GM12872 (cell line): ENCODE measurements around the gene PEX14.

ENCODE experiments used
- CTCF ChIP-seq: IDR thresholded peaks from 3 replicates; pipeline ENCODE4 v1.5.1; 2011; ENCODE audit warnings: low read depth, mild to moderate bottlenecking, low read length, moderate library complexity; ENCODE audit not compliant: insufficient read depth

The PEX14 gene

GRCh38 chr1:10657088-10657847, 182.5 kb downstream of the PEX14 start:
- TF ChIP-seq CTCF, result no peak

GRCh38 chr1:10658396-10659066, 183.8 kb downstream of the PEX14 start:
- TF ChIP-seq CTCF, result no peak

- no peak for TF ChIP-seq CTCF
Measured at GRCh38 chr1:10659218-10659617, 184.5 kb downstream of the PEX14 start.

GRCh38 chr1:10659646-10660540, 185.1 kb downstream of the PEX14 start:
- no peak for TF ChIP-seq CTCF

- no peak for TF ChIP-seq CTCF
Measured at GRCh38 chr1:10661453-10661852, 186.7 kb downstream of the PEX14 start.

GRCh38 chr1:10662090-10662688, 187.4 kb downstream of the PEX14 start:
- no peak for TF ChIP-seq CTCF
